K562 (cell line): Measurements from ENCODE around the gene PRRT1. TPM values are rescaled to one million over a fixed set of nuclear protein-coding genes. Genes with fewer than 3 reads are reported as not detected.

ENCODE experiments used
- CBFA2T3 ChIP-seq: fragments of 450-650 bp; IDR thresholded peaks from 2 replicates; pipeline ENCODE4 v1.6.1; 2017
- CREB3 ChIP-seq: fragments of 450-650 bp; conservative IDR thresholded peaks from 2 replicates; pipeline ENCODE4 v1.6.1; 2016; ENCODE audit warnings: missing genetic modification characterization, low read depth, mild to moderate bottlenecking, missing compliant biosample characterization, moderate library complexity
- DDX20 ChIP-seq: fragments of 450-650 bp; IDR thresholded peaks from 2 replicates; pipeline ENCODE4 v1.6.1; 2016; ENCODE audit warnings: missing genetic modification characterization, low read depth, mild to moderate bottlenecking, missing compliant biosample characterization, moderate library complexity
- DNMT1 ChIP-seq: fragments of 450-650 bp; IDR thresholded peaks from 2 replicates; pipeline ENCODE4 v1.6.1; 2016; ENCODE audit warnings: antibody characterized with exemption, mild to moderate bottlenecking
- EP400 ChIP-seq: fragments of 450-650 bp; IDR thresholded peaks from 2 replicates; pipeline ENCODE4 v1.6.1; 2017; ENCODE audit warnings: antibody characterized with exemption, mild to moderate bottlenecking, moderate library complexity
- HINFP ChIP-seq: fragments of 450-650 bp; conservative IDR thresholded peaks from 2 replicates; pipeline ENCODE4 v1.6.1; 2016; ENCODE audit warnings: missing genetic modification characterization, low read depth, mild to moderate bottlenecking, control low read depth, missing compliant biosample characterization
- KDM4B ChIP-seq, 2 experiments: fragments of 450-650 bp in 1 of 2; sonication (generic) in 1 of 2; IDR thresholded peaks; 2 replicates each; pipeline ENCODE4 v1.6.1; 2016 to 2017; ENCODE audit warnings: borderline replicate concordance in 2 of 2, antibody characterized with exemption in 1 of 2, low read depth in 1 of 2, mild to moderate bottlenecking in 1 of 2
- MCM2 ChIP-seq: fragments of 450-650 bp; IDR thresholded peaks from 2 replicates; pipeline ENCODE4 v1.6.1; 2017; ENCODE audit warnings: low read depth, mild to moderate bottlenecking
- MCM7 ChIP-seq, 2 experiments: fragments of 450-650 bp; IDR thresholded peaks; 2 replicates each; pipeline ENCODE4 v1.6.1; 2016 to 2018
- MXD1 ChIP-seq: fragments of 250-450 bp; sonication (Bioruptor Pico); IDR thresholded peaks from 2 replicates; pipeline ENCODE4 v1.8.0; 2021; ENCODE audit warnings: borderline replicate concordance, mild to moderate bottlenecking, moderate library complexity; ENCODE audit not compliant: poor library complexity, severe bottlenecking
- NKRF ChIP-seq: fragments of 450-650 bp; IDR thresholded peaks from 2 replicates; pipeline ENCODE4 v1.6.1; 2016; ENCODE audit warnings: borderline replicate concordance
- POLR2H ChIP-seq: IDR thresholded peaks from 2 replicates; pipeline ENCODE4 v1.6.1; 2016; ENCODE audit warnings: missing genetic modification characterization, low read depth, mild to moderate bottlenecking, control low read depth, missing compliant biosample characterization, moderate library complexity
- TEAD2 ChIP-seq: fragments of 450-650 bp; IDR thresholded peaks from 2 replicates; pipeline ENCODE4 v1.6.1; 2016; ENCODE audit warnings: missing genetic modification characterization, control low read depth, missing compliant biosample characterization
- WHSC1 ChIP-seq: IDR thresholded peaks from one replicate; pipeline ENCODE4 v1.6.1; 2012; ENCODE audit warnings: low read length, control low read depth, inconsistent platforms
- ZC3H11A ChIP-seq: IDR thresholded peaks from 2 replicates; pipeline ENCODE4 v1.6.1; 2012; ENCODE audit warnings: low read depth, low read length, improper control_type of control experiment
- ZNF57 ChIP-seq: fragments of 450-650 bp; formaldehyde crosslinking; IDR thresholded peaks from 2 replicates; pipeline ENCODE4 v1.4.0; 2020; ENCODE audit warnings: mild to moderate bottlenecking, moderate library complexity
- ZNF780A ChIP-seq: fragments of 250-450 bp; sonication (Bioruptor Pico); IDR thresholded peaks from 2 replicates; pipeline ENCODE4 v1.5.0; 2021; ENCODE audit warnings: mild to moderate bottlenecking
- polyA plus RNA-seq, 8 experiments: library from polyadenylated mRNA; depleted of rRNA in 4 of 8; stranded (reverse) in 5 of 8; unstranded in 3 of 8; fragments of >200 nt; fragmentation: Nextera tagmentation in 2 of 8; fragmentation: Illumina TruSeq in 1 of 8; extraction: Ambion mirVana in 2 of 8; extraction: Trizol in 1 of 8; gene quantifications; 2 replicates each; pipeline versions ENCODE4 v1.2.1 to v1.2.3, GENCODE V29; 2011 to 2014; ENCODE audit warnings: inconsistent platforms in 1 of 8, missing spikeins in 1 of 8
- total RNA-seq, 7 experiments: library from RNA; depleted of rRNA in 6 of 7; stranded (reverse); fragments of >200 nt in 6 of 7; fragmentation: Illumina TruSeq in 2 of 7; extraction: Trizol in 2 of 7; gene quantifications; 2 replicates each; pipeline versions ENCODE4 v1.2.1 to v1.2.3, GENCODE V29; 2011 to 2021; ENCODE audit warnings: low replicate concordance in 1 of 7
- TF ChIP-seq, protein P1 (sequence below): sonication (generic); formaldehyde crosslinking; IDR thresholded peaks from 2 replicates; pipeline ENCODE4 v1.8.0; 2023; ENCODE audit warnings: mild to moderate bottlenecking, missing genetic modification reagents
- TF ChIP-seq, protein P2 (sequence below): sonication (generic); formaldehyde crosslinking; IDR thresholded peaks from 2 replicates; pipeline ENCODE4 v1.8.0; 2022; ENCODE audit warnings: missing genetic modification reagents, mild to moderate bottlenecking, moderate library complexity, borderline replicate concordance
- TF ChIP-seq, protein P3 (sequence below): fragments of 250-450 bp; sonication (Bioruptor Pico); IDR thresholded peaks from 2 replicates; pipeline ENCODE4 v1.8.0; 2021; ENCODE audit warnings: moderate library complexity, mild to moderate bottlenecking, inconsistent platforms

Gene PRRT1
- total and polyA plus RNA-seq, 9 of the 15 experiments (the other 6 are each of a cell fraction or from before 2014, with no cell fraction given), result 0.14 to 3.5 (median 0.41) TPM

- TF ChIP-seq ZNF57 (CRISPR knock-in tag) (no peak), ZNF780A (CRISPR knock-in tag) (no peak), EP400 (peak; percentile 81; the same call in 1 of the 2 replicates), DDX20 (tag) (no peak), POLR2H (tag) (peak; percentile 67), CREB3 (tag) (no peak), WHSC1 (no peak), DNMT1 (no peak), CBFA2T3 (no peak), MCM2 (no peak), HINFP (tag) (no peak), TEAD2 (tag) (no peak), ZC3H11A (no peak), MXD1 (no peak), KDM4B (IDR thresholded peaks at IDR 0.05; ENCODE audit: borderline replicate concordance in 2 of 2, low read depth in 1 of 2) (no peak), MCM7 (IDR thresholded peaks at IDR 0.05) (no peak), NKRF (no peak)
- TF ChIP-seq, protein P1, sequence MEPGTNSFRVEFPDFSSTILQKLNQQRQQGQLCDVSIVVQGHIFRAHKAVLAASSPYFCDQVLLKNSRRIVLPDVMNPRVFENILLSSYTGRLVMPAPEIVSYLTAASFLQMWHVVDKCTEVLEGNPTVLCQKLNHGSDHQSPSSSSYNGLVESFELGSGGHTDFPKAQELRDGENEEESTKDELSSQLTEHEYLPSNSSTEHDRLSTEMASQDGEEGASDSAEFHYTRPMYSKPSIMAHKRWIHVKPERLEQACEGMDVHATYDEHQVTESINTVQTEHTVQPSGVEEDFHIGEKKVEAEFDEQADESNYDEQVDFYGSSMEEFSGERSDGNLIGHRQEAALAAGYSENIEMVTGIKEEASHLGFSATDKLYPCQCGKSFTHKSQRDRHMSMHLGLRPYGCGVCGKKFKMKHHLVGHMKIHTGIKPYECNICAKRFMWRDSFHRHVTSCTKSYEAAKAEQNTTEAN (CRISPR knock-in tag), result no peak
- TF ChIP-seq, protein P2, sequence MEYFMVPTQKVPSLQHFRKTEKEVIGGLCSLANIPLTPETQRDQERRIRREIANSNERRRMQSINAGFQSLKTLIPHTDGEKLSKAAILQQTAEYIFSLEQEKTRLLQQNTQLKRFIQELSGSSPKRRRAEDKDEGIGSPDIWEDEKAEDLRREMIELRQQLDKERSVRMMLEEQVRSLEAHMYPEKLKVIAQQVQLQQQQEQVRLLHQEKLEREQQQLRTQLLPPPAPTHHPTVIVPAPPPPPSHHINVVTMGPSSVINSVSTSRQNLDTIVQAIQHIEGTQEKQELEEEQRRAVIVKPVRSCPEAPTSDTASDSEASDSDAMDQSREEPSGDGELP (CRISPR knock-in tag), result peak; percentile 68; the same call in 1 of the 2 replicates
- TF ChIP-seq, protein P3, sequence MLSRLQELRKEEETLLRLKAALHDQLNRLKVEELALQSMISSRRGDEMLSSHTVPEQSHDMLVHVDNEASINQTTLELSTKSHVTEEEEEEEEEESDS (CRISPR knock-in tag), result no peak
These were observed 26.2 kb upstream of the PRRT1 start, which contains the start of gene RNF5 (continued) for GRCh38 chr6:32177788-32178546.
